GM12801 (cell line): ENCODE results near the gene BCL2.

Experiments
- TF ChIP-seq, protein P1 (sequence below): IDR thresholded peaks from one replicate; pipeline ENCODE4 v1.5.1; 2011; ENCODE audit warnings: control low read depth; ENCODE audit not compliant: insufficient read length; ENCODE audit errors: extremely low read depth

Gene BCL2

DNA sequence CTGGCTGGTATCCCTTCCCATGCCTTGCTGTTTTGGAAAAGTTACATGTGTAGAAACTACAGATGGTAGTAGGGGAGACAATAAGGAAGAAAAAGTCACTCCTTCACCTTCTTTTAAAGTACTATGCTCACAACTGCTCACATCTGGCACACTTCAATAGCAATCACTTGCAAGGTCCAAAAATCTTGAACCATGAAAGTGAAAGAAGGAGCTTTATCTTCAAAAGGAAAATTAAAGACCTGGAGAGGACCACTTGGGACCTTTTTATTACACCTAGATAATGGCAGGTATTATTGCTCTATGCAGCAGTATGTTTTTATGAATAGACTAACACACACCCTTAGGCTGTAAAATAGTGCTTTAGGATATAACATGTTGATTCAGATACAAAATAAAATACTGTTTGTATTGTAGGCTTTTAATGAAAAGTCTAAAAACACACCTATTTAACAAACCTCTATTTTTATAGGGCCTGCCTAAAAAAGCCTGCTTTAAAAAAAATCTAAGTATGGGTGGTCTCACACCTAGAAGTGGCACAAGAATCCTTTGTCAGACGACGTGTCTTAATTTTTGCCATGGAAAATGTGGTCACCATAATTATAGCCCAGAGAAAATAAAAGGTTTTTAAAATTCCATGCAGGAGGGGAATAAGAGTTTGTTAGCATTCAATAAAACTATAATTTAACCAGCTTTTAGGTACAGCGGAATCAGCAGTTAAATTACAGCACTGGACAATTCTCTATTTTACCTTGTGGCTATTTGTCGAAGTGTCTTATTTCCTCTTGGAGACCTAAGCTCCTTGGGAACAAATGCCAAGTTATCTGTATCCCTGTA lies 124.0 kb downstream of the BCL2 start:
- TF ChIP-seq, protein P1, sequence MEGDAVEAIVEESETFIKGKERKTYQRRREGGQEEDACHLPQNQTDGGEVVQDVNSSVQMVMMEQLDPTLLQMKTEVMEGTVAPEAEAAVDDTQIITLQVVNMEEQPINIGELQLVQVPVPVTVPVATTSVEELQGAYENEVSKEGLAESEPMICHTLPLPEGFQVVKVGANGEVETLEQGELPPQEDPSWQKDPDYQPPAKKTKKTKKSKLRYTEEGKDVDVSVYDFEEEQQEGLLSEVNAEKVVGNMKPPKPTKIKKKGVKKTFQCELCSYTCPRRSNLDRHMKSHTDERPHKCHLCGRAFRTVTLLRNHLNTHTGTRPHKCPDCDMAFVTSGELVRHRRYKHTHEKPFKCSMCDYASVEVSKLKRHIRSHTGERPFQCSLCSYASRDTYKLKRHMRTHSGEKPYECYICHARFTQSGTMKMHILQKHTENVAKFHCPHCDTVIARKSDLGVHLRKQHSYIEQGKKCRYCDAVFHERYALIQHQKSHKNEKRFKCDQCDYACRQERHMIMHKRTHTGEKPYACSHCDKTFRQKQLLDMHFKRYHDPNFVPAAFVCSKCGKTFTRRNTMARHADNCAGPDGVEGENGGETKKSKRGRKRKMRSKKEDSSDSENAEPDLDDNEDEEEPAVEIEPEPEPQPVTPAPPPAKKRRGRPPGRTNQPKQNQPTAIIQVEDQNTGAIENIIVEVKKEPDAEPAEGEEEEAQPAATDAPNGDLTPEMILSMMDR: no peak

DNA sequence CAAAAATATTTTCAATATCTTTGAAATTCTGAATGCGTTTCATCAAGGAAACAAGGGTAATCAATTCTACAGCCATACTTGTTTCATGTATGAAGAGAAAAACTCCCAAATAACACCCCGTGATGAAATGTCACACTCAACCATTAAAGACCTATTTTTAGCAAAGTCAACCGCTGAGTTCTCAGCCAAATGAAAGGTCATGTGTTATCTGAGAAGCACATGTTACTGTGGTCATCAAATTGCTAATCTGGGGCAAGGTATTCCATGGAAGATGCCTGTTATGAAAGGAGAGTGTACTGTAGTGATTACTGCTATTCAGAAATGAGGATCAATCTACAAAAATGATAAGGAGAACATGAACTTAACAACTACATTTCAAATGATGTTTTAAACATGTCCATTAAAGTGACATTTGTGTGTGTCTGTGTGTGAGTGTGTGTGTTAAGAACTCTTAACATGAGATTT lies 126.7 kb downstream of the BCL2 start:
- TF ChIP-seq, protein P1: no peak

DNA sequence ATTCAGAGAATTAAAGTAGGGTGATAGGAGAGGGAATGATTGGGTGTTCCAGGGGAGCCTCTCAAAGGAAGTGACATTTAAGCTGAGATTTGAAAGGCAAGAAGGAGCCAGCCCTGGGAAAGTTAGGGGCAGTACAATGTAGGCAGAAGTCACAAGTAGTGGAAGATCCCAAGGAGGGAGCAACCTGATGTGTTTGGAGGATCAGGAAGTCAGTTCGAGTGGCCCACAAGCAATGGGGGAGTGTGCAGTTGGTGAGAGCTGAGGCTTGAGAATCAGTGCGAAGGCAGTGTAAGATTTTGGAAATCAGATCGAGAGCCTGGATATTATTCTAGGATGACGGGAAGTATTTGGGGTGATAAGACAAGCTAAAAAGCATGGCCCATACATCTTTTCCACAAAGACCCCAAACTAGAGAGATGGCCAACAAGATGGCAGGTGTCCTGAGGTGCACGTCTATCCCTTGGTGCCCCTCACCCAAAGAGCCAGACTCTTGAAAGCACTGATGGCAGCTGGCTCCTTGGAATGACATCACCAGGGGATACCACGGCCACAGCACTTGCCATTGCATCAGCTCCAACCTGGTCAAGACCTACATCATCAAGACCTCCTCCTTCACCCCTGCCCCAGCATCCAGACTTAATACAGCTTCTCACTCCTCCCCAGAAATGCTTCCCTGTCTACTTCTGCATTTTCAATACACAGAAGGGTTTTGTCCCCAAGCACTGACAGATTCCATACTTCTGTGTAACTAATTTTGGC lies 127.3 kb downstream of the BCL2 start:
- TF ChIP-seq, protein P1: no peak

DNA sequence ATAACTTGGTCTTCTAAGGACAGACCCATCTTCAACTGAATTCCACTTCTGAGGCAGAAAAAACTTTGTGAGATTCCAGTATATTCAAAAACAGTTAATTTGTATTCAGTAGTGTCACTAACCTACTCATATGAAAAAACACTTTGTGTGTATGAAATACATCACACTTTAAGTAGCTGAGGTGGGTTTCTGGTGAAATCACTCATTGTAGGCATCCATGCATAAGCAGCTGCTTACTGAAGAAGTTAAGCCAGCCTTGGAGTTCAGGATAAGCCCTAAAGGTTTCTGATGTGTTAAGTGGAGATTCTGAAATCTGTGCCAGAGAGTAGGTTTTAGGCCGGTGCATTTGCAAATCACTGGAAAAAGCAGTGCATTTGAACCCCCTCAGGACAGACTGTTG lies 128.2 kb downstream of the BCL2 start:
- TF ChIP-seq, protein P1: no peak

DNA sequence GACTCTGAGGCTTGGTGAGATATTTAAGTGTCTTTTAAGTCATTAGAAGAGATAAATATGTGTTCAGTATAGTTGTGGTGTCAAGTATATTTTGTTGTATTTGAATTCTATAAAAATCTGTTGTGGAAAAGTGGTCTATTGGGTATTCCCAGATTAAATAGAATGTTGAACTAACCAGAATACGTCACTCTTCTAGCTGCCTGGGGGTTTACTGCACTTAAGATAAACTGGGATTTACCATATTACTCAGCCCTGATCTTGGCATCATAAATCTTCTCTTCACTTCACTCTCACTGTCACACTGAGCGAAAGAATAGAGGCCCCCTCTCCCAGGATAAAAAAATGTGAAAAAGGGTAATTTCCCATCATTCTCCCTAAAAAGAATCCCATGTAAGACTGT lies 129.8 kb downstream of the BCL2 start:
- TF ChIP-seq, protein P1: no peak

DNA sequence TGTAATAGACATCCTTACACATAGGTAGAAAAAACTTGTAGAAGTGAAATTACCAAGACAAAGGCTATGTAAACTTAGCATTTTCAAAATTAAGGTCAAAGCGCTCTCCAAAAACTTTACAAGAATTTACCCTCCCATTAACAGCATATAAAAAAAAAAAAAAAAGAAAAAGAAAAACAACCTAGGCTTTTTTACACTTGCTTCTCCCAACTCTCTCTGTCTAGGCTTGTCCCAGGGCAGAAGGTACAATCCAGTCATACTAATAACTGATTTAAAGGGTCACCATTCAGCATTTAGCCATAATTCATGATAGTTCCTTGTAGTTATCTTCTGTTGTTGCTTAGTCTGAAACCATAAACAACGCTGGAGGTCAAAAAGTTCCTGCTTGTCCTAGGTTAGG lies 130.5 kb downstream of the BCL2 start:
- TF ChIP-seq, protein P1: no peak

DNA sequence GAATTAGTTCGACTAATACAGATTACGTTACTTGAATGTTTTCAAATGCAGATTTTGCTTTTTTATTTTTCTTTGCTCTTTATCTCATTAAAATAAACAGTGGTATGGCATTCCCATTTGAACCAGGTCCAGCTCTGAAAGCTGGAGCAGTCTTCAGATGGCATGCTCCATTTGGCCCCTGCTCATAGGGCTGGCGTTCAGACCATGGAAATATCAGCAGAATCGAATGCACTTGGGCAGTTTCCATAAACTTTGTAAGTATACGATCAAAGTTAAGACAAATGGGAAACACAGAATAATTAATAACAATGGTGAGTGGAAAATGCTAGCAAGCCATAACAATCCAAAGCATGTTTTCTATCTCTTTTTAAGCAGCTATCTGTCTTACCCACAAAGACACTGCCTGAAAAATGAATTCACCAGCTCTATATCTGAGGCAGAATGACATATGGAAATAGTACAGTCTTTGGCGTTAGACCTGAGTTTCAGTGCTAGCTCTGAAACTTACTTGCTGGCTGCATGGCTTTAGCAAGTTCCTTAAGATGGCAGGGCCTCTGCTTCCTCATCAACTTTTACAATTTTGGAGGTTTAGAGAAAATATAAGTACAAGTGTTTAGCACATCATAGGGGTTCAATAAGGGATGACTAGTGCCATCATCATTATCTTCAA lies 131.6 kb downstream of the BCL2 start:
- TF ChIP-seq, protein P1: no peak
